H1 (cell line): ENCODE results near the gene ZFYVE16. TPM values are rescaled to one million over a fixed set of nuclear protein-coding genes. Genes with fewer than 3 reads are reported as not detected.
A peak's percentile ranks its signal among the peaks of the same experiment; 100 is the strongest.

Experiments
- CTCF ChIA-PET: fragments of 300-600 bp; sonication (Branson Sonifier 250); formaldehyde crosslinking; loops from one replicate; lab custom pipeline; 2021; ENCODE audit not compliant: partially characterized antibody; lab: Charles Lee
- POLR2A ChIA-PET: fragments of 300-600 bp; sonication (Branson Sonifier 250); formaldehyde crosslinking; loops from one replicate; lab custom pipeline; 2021; ENCODE audit warnings: inconsistent platforms; ENCODE audit not compliant: partially characterized antibody; lab: Charles Lee
- DNase-seq, 2 experiments: peaks; one replicate each; pipeline versions ENCODE4 v3.0.0 to v3.0.0-alpha.2; 2010 to 2022; ENCODE audit warnings: low spot score in 2 of 2, low read depth in 1 of 2, mixed read lengths in 1 of 2
- FAIRE-seq: peaks from 2 replicates; lab custom pipeline; 2011; peaks lifted over from hg19 to GRCh38; lab: Jason Lieb, UNC
- H2AFZ ChIP-seq: 2 replicates; pipeline ENCODE4 v1.8.1; 2012; ENCODE audit warnings: low read length, inconsistent platforms
- H2AK5ac ChIP-seq: 2 replicates; pipeline ENCODE4 v1.6.1; 2013; ENCODE audit warnings: low read depth, low read length
- H2BK120ac ChIP-seq: replicated peaks from 2 replicates; pipeline ENCODE3; 2013; ENCODE audit warnings: low read depth, low read length, inconsistent platforms
- H2BK12ac ChIP-seq: 2 replicates; pipeline ENCODE4 v1.6.1; 2013; ENCODE audit warnings: low read depth, low read length
- H2BK15ac ChIP-seq: 2 replicates; pipeline ENCODE4 v1.6.1; 2013; ENCODE audit warnings: low read length
- H2BK20ac ChIP-seq: 2 replicates; pipeline ENCODE4 v1.6.1; 2013; ENCODE audit warnings: low read length
- H2BK5ac ChIP-seq: 2 replicates; pipeline ENCODE4 v1.6.1; 2013; ENCODE audit warnings: low read depth, low read length
- H3K14ac ChIP-seq: 2 replicates; pipeline ENCODE4 v1.6.1; 2013; ENCODE audit warnings: inconsistent platforms; ENCODE audit not compliant: insufficient read length
- H3K18ac ChIP-seq: 2 replicates; pipeline ENCODE4 v1.6.1; 2013; ENCODE audit warnings: low read length; ENCODE audit errors: extremely low read depth
- H3K23ac ChIP-seq: 2 replicates; pipeline ENCODE4 v1.6.1; 2013; ENCODE audit warnings: inconsistent platforms; ENCODE audit not compliant: insufficient read length
- H3K23me2 ChIP-seq: 2 replicates; pipeline ENCODE4 v1.6.1; 2013; ENCODE audit warnings: low read depth, low read length
- H3K27ac ChIP-seq: 2 replicates; pipeline ENCODE4 v1.6.1; 2011; ENCODE audit warnings: low read depth, low read length, inconsistent platforms
- H3K27me3 ChIP-seq, 4 experiments: replicated peaks in 1 of 4; 1 replicate in 1 of 4; 2 replicates in 3 of 4; pipeline versions ENCODE4 v1.6.1 to v1.8.1; 2011 to 2013; ENCODE audit warnings: low read length in 3 of 4, mild to moderate bottlenecking in 3 of 4, inconsistent platforms in 2 of 4, mixed read lengths in 2 of 4, moderate library complexity in 1 of 4; ENCODE audit not compliant: control insufficient read depth in 3 of 4, insufficient read depth in 3 of 4; ENCODE audit errors: extremely low read depth in 1 of 4
- H3K36me3 ChIP-seq, 4 experiments: 2 replicates each; pipeline versions ENCODE4 v1.6.1 to v1.8.1; 2011 to 2013; ENCODE audit warnings: mild to moderate bottlenecking in 4 of 4, low read length in 3 of 4, moderate library complexity in 2 of 4, control low read depth in 1 of 4, inconsistent platforms in 1 of 4; ENCODE audit not compliant: insufficient read depth in 4 of 4, control insufficient read depth in 2 of 4
- H3K4ac ChIP-seq: replicated peaks from 2 replicates; pipeline ENCODE3; 2013; ENCODE audit warnings: low read length, low read depth, mixed read lengths, inconsistent platforms; ENCODE audit not compliant: insufficient read length
- H3K4me1 ChIP-seq, 4 experiments: replicated peaks in 1 of 4; 1 replicate in 1 of 4; 2 replicates in 3 of 4; pipeline versions ENCODE4 v1.6.1 to v1.8.1; 2011 to 2013; ENCODE audit warnings: low read length in 3 of 4, inconsistent platforms in 2 of 4, mixed read lengths in 1 of 4; ENCODE audit not compliant: insufficient read depth in 4 of 4, control insufficient read depth in 3 of 4
- H3K4me2 ChIP-seq, 2 experiments: 2 replicates each; pipeline versions ENCODE4 v1.6.1 to v1.8.1; 2011 to 2013; ENCODE audit warnings: low read depth in 2 of 2, low read length in 2 of 2, control low read depth in 1 of 2, inconsistent platforms in 1 of 2, mild to moderate bottlenecking in 1 of 2; ENCODE audit not compliant: insufficient read depth in 1 of 2
- H3K4me3 ChIP-seq, 4 experiments: fragments of 200-600, 300-600 bp in 1 of 4; sonication (generic), shearing (Covaris generic), sonication (Bioruptor Twin) in 1 of 4; 2 replicates each; pipeline versions ENCODE4 v1.5.1 to v1.8.1; 2011 to 2016; ENCODE audit warnings: low read length in 4 of 4, low read depth in 3 of 4, control low read depth in 2 of 4, inconsistent platforms in 2 of 4, mild to moderate bottlenecking in 2 of 4, mixed read lengths in 1 of 4, moderate library complexity in 1 of 4; ENCODE audit not compliant: insufficient read depth in 2 of 4; ENCODE audit errors: extremely low read depth in 1 of 4
- H3K56ac ChIP-seq: replicated peaks from 2 replicates; pipeline ENCODE3; 2013; ENCODE audit warnings: low read depth, mild to moderate bottlenecking, mixed read lengths, low read length, inconsistent platforms; ENCODE audit not compliant: insufficient read length
- H3K79me1 ChIP-seq: 2 replicates; pipeline ENCODE4 v1.6.1; 2013; ENCODE audit warnings: low read depth, low read length, control low read depth
- H3K79me2 ChIP-seq, 2 experiments: 2 replicates each; pipeline versions ENCODE4 v1.6.1 to v1.8.1; 2012 to 2013; ENCODE audit warnings: low read length in 2 of 2, mild to moderate bottlenecking in 2 of 2, inconsistent platforms in 1 of 2; ENCODE audit not compliant: insufficient read depth in 2 of 2, control insufficient read depth in 1 of 2
- H3K9ac ChIP-seq, 4 experiments: replicated peaks in 1 of 4; 1 replicate in 1 of 4; 2 replicates in 3 of 4; pipeline versions ENCODE4 v1.6.1 to v1.8.1; 2011 to 2013; ENCODE audit warnings: low read depth in 3 of 4, low read length in 3 of 4, control low read depth in 2 of 4, mild to moderate bottlenecking in 2 of 4, moderate library complexity in 2 of 4, inconsistent platforms in 1 of 4; ENCODE audit errors: extremely low read depth in 1 of 4
- H3K9me3 ChIP-seq, 2 experiments: 2 replicates each; pipeline versions ENCODE4 v1.6.1 to v1.8.1; 2012 to 2013; ENCODE audit warnings: mild to moderate bottlenecking in 2 of 2, moderate library complexity in 2 of 2, control low read depth in 1 of 2, inconsistent platforms in 1 of 2, low read depth in 1 of 2, low read length in 1 of 2, mixed read lengths in 1 of 2; ENCODE audit not compliant: insufficient read depth in 2 of 2
- H4K20me1 ChIP-seq, 2 experiments: replicated peaks in 1 of 2; 2 replicates each; pipeline versions ENCODE3 to v1.8.1; 2011 to 2013; ENCODE audit warnings: inconsistent platforms in 2 of 2, low read length in 2 of 2, mild to moderate bottlenecking in 1 of 2; ENCODE audit not compliant: insufficient read depth in 2 of 2, control insufficient read depth in 1 of 2
- H4K5ac ChIP-seq: 2 replicates; pipeline ENCODE4 v1.6.1; 2013; ENCODE audit warnings: low read length, low read depth, mixed read lengths, inconsistent platforms; ENCODE audit not compliant: insufficient read length
- H4K8ac ChIP-seq: 2 replicates; pipeline ENCODE4 v1.8.0; 2013; ENCODE audit warnings: mild to moderate bottlenecking, moderate library complexity, low read length, inconsistent platforms; ENCODE audit not compliant: insufficient read depth; ENCODE audit errors: extremely low read depth
- H4K91ac ChIP-seq: replicated peaks from 2 replicates; pipeline ENCODE3; 2013; ENCODE audit warnings: low read length, mixed read lengths, inconsistent platforms; ENCODE audit not compliant: insufficient read length
- CEBPB ChIP-seq: IDR thresholded peaks from 2 replicates; pipeline ENCODE4 v1.6.1; 2012; ENCODE audit warnings: low read depth, low read length
- CHD1 ChIP-seq: IDR thresholded peaks from 2 replicates; pipeline ENCODE4 v1.6.1; 2012; ENCODE audit warnings: low read depth, low read length, improper control_type of control experiment
- WGBS, 2 experiments: shearing (Covaris generic) in 1 of 2; methylation state at CpG; one replicate each; pipeline versions ENCODE4 v1.1.6 to v1.1.7; 2013 to 2015; ENCODE audit warnings: low lambda C conversion rate in 2 of 2, mixed read lengths in 2 of 2, inconsistent platforms in 1 of 2, low coverage in 1 of 2, missing lambda C conversion rate in 1 of 2; ENCODE audit not compliant: insufficient replicate concordance in 2 of 2, insufficient coverage in 1 of 2, insufficient read length in 1 of 2; ENCODE audit errors: extremely low coverage in 1 of 2, missing lambda C conversion rate in 1 of 2; 5-methylcytosine and 5-hydroxymethylcytosine counted together
- polyA plus RNA-seq, 7 experiments: library from polyadenylated mRNA; depleted of rRNA in 3 of 7; stranded (reverse) in 5 of 7; unstranded in 2 of 7; fragments of >200 nt in 5 of 7; fragments of 200-250 nt in 2 of 7; gene quantifications; 1 replicate in 5 of 7; 2 replicates in 1 of 7; 4 replicates in 1 of 7; pipeline versions ENCODE4 v1.2.1 to v1.2.3, GENCODE V29; 2011 to 2013; ENCODE audit warnings: missing spikeins in 2 of 7, mixed read lengths in 2 of 7
- total RNA-seq: library from RNA; stranded (reverse); fragmentation: NEBNext Ultra II Directional; extraction: Animal tissue kit (Norgen Biotek cat#: 25700); gene quantifications from 2 replicates; pipeline ENCODE4 v1.2.1, GENCODE V29; 2021

ZFYVE16 gene
- total and polyA plus RNA-seq, 2 of the 8 experiments (the other 6 are each of a cell fraction or from before 2014, with no cell fraction given), result 3.6 to 24.2 TPM

DNA sequence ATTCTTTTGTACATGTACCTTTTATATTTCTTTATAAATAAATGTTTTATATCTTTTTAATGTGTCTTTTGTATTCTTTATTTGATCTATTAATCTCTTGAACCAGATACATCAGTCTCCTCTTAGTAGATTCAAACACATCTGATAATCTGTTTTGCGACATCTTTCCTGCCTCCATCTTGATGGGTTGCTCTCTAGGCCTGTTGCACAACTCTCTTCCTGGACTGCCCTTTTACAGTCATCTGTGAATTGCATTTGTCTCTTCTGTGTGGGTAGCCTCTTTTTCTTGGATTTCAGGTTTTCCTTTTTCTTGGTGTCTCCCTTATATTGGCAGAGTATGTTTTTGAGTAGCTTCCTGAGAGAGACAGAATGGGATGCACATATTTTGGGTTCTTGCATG is 6.2 kb downstream of the ZFYVE16 start:
- Histone ChIP-seq H2AFZ (no peak overlapping the region), H2BK5ac (no peak overlapping the region), H2AK5ac (no peak overlapping the region), H3K27me3 (no peaks in the 10 kb centered on the region), H2BK12ac (no peak overlapping the region), H2BK20ac (no peak overlapping the region), H3K36me3 (no peaks in the 10 kb centered on the region; a peak in 1 of 8 replicates), H2BK120ac (no peak overlapping the region), H3K79me2 (peaks cover 0 to 53% of the 10 kb centered on the region in 2 experiments; a peak in 3 of 4 replicates), H3K79me1 (peaks cover 6% of the 10 kb centered on the region; the same call in 1 of the 2 replicates), H3K23ac (no peak overlapping the region), H3K27ac (no peak overlapping the region), H4K20me1 (no peaks in the 10 kb centered on the region), H4K5ac (no peak overlapping the region), H3K4me3 (no peak overlapping the region), H4K91ac (no peak overlapping the region), H3K14ac (no peak overlapping the region), H4K8ac (no peak overlapping the region), H2BK15ac (no peak overlapping the region), H3K18ac (no peak overlapping the region), H3K56ac (no peak overlapping the region), H3K9me3 (no peaks in the 10 kb centered on the region), H3K4me2 (no peak overlapping the region), H3K9ac (no peak overlapping the region), H3K4ac (no peak overlapping the region), H3K4me1 (no peaks in the 10 kb centered on the region), H3K23me2 (no peaks in the 10 kb centered on the region)
- POLR2A ChIA-PET, result no interaction called here
- TF ChIP-seq CEBPB (peak; percentile 13; the same call in 1 of the 2 replicates), CHD1 (no peak)
- 96% methylated on average over 1 of the region's 1 CpG; no CpG with 5 or more reads in 1 of the 2 experiments for WGBS, 2 experiments
- FAIRE-seq (no peak), DNase-seq (no peak)
- CTCF ChIA-PET, result no interaction called here
